Hepatocyte (in vitro differentiated cells): ENCODE measurements around the gene B4GALT3.

Experiments used
- CTCF ChIP-seq: fragments of 200-600 bp; sonication (generic); IDR thresholded peaks from 2 replicates; pipeline ENCODE4 v1.5.1; 2016; ENCODE audit warnings: antibody characterized with exemption, mild to moderate bottlenecking; ENCODE audit not compliant: poor library complexity
- EZH2 ChIP-seq: fragments of 200-600 bp; sonication (generic); IDR thresholded peaks from 2 replicates; pipeline ENCODE4 v1.6.1; 2016; ENCODE audit warnings: antibody characterized with exemption, mild to moderate bottlenecking, borderline replicate concordance
- EZH2phosphoT487 ChIP-seq: fragments of 200-600 bp; sonication (generic); IDR thresholded peaks from one replicate; pipeline ENCODE4 v1.6.1; 2018; ENCODE audit warnings: antibody characterized with exemption, mild to moderate bottlenecking, low read depth, moderate library complexity; ENCODE audit not compliant: unreplicated experiment, severe bottlenecking

DNA sequence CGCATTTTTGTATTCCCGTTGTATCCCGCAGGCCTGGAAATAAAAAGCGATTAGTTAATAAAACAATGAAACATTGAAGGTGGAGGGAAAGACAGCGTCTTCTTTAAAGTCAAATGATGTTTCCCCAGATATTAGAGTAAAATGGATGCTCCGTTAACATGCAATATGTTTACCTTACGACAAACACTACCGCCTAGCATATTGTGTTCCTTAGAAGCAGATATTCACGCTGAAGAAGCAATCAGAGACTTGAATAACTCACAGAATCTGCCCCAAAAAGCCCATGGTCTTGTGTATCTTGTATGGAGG is 583 bp upstream of the B4GALT3 start:
- TF ChIP-seq CTCF, result no peak
- no peak for TF ChIP-seq EZH2
- TF ChIP-seq EZH2phosphoT487, result no peak
